ENCODE measurements around the gene TRPC4AP. TPM values are rescaled to one million over a fixed set of nuclear protein-coding genes. Genes with fewer than 3 reads are reported as not detected.

The TRPC4AP gene
- total and polyA plus RNA-seq, 12 donors = 26.2 to 46.4 (median 38.0) TPM

DNA sequence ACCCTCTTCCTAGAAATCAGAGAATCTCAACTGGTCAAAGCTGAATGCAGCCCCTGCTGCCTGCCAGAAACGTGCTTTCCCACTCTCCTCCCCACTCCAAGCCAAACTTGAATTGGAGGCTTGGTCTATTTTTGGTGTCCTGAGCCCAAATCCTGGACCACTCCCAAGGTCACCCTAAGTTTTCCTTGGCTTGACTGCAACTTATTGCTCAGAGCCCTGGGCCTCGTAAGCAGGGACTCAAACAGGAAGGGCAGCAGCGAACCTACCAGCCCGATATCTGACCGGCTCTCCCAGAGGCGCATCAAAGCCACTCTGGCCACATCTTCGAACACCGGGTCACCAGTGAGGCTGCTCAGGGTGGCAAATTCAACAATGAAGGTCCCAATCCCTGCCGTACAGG is 41.9 kb upstream of the TRPC4AP start:
- Histone ChIP-seq H3K27ac (peak overlapping the region; percentile 11 to 86 (median 70)), H3K36me3 (peaks cover 0 to 99% (median 12%) of the 10 kb centered on the region in 9 donors), H3K4me1 (peaks cover 12 to 34% (median 29%) of the 10 kb centered on the region in 9 donors), H3K27me3 (no peaks in the 10 kb centered on the region), H3K9me3 (no peaks in the 10 kb centered on the region), H3K4me3 (no peak overlapping the region)
- ATAC-seq = peak; percentile 35 to 59 (median 48)
- WGBS, 2 donors = 51 to 64% methylated on average over 9 of the region's 9 CpGs
- DNase-seq = peak; percentile 38 to 39
- intact Hi-C loops (cut with DNase I) = loop anchor here in 1 of 10 donors (2.0 kb wide), 1 partner anchor 38 kb away; no protein-coding TSS in a partner anchor
- TF ChIP-seq, protein P1, sequence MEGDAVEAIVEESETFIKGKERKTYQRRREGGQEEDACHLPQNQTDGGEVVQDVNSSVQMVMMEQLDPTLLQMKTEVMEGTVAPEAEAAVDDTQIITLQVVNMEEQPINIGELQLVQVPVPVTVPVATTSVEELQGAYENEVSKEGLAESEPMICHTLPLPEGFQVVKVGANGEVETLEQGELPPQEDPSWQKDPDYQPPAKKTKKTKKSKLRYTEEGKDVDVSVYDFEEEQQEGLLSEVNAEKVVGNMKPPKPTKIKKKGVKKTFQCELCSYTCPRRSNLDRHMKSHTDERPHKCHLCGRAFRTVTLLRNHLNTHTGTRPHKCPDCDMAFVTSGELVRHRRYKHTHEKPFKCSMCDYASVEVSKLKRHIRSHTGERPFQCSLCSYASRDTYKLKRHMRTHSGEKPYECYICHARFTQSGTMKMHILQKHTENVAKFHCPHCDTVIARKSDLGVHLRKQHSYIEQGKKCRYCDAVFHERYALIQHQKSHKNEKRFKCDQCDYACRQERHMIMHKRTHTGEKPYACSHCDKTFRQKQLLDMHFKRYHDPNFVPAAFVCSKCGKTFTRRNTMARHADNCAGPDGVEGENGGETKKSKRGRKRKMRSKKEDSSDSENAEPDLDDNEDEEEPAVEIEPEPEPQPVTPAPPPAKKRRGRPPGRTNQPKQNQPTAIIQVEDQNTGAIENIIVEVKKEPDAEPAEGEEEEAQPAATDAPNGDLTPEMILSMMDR (IDR thresholded peaks at IDR 0.05) = no peak

DNA sequence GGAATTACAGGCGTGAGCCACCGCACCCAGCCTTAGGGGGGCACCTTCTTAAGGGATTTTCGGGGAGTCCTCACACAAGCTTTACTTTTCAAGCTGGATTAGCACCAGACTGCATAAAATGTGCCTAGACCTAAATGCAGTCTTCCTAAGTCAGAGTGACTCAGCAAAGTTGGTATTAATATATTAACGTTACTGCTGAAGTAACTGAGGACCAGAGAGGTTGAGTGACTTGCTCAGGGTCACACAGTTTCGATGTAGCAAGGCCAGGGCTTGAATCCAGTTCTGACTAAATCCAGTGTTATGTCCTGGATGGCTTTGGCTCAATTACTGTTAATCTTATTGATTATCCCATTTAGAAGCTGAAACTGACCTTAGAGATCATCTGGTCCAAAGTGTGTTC is 41.1 kb upstream of the TRPC4AP start:
- no peak for ATAC-seq
- DNase-seq = no peak
- Histone ChIP-seq H3K4me1 (peaks cover 12 to 35% (median 29%) of the 10 kb centered on the region in 9 donors), H3K27me3 (no peaks in the 10 kb centered on the region), H3K27ac (peak overlapping the region in 8 of 10 donors; percentile 55 to 86 (median 70)), H3K9me3 (no peaks in the 10 kb centered on the region), H3K36me3 (peaks cover 0 to 99% (median 12%) of the 10 kb centered on the region in 9 donors), H3K4me3 (no peak overlapping the region)
- 84 to 92% methylated on average over 5 of the region's 5 CpGs for WGBS, 2 donors
- TF ChIP-seq, protein P1 (IDR thresholded peaks at IDR 0.05) = no peak
- intact Hi-C loops (cut with DNase I) = loop anchor here in 1 of 10 donors (2.0 kb wide), 1 partner anchor 37 kb away; no protein-coding TSS in a partner anchor

DNA sequence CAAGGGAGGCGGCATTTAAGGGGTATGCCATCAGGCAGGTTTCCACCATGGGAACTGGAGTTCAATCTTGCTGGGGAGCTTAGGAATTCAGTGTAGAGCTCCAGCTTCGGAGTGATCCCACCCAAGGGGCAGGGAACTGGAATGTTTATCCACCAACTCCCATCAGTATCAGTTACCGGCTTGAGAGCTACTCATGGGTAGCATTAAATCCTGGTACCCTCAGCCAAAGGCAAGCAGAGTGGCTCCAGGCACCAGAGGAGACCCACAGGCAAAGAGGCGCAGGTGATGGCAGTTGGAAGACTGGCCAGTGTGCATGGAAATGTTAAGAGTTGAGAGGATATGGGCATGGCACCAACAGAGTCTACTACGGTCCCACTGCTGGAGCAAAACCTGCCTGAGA is 40.4 kb upstream of the TRPC4AP start:
- Histone ChIP-seq H3K36me3 (peaks cover 0 to 99% (median 12%) of the 10 kb centered on the region in 9 donors), H3K4me1 (peaks cover 12 to 35% (median 29%) of the 10 kb centered on the region in 9 donors), H3K27me3 (no peaks in the 10 kb centered on the region), H3K27ac (peak overlapping the region in 1 of 10 donors; percentile 23), H3K9me3 (no peaks in the 10 kb centered on the region), H3K4me3 (no peak overlapping the region)
- no peak for DNase-seq
- intact Hi-C loops (cut with DNase I) = no loop called here
- no peak for ATAC-seq
- TF ChIP-seq, protein P1 (IDR thresholded peaks at IDR 0.05) = no peak
- WGBS, 2 donors = 86 to 91% methylated on average over 5 of the region's 5 CpGs

DNA sequence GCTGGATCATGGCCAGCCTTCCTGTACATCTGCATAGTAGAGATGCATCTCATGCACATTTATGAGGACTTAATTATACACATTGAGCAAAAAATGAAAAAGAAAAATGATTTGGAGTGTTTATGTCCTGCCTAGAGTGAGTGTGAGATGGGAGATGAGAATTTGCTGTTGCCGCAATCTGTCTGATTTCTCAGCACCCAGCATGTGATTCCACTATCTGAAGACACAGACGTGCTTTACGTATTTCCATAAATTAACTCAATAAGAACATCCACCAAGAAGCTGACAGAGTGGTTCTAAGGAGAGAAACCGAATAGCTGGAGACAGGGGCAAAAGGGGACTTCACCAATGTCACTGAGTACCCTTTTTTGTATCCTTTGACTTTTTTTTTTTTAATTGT is 39.3 kb upstream of the TRPC4AP start:
- H3K4me1 ChIP-seq = peaks cover 12 to 33% (median 28%) of the 10 kb centered on the region in 9 donors
- ATAC-seq = no peak
- TF ChIP-seq, protein P1 (IDR thresholded peaks at IDR 0.05) = no peak
- peaks cover 0 to 99% (median 12%) of the 10 kb centered on the region in 9 donors for H3K36me3 ChIP-seq
- H3K4me3 ChIP-seq = no peak overlapping the region
- H3K9me3 ChIP-seq = no peaks in the 10 kb centered on the region
- H3K27ac ChIP-seq = no peak overlapping the region
- WGBS, 2 donors = 90% methylated on average over 4 of the region's 4 CpGs
- intact Hi-C loops (cut with DNase I) = no loop called here
- DNase-seq = no peak
- H3K27me3 ChIP-seq = no peaks in the 10 kb centered on the region
